ENCODE measurements around the gene STUM.

DNA sequence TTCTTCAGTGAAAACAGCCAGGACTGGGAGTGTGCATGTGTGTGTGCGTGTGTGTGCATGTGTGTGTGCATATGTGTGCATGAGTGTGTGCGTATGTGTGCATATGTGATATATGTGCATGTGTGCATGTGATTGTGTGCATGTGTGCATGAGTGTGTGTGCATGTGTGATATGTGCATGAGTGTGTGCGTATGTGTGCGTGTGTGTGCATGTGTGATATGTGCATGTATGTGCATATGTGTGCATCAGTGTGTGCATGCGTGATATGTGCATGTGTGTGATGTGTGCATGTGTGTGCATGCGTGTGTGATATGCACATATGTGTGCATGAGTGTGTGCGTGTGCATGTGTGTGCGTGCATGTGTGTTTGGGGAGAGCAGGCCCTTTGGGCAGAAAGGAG is 100.7 kb downstream of the STUM start:
- TF ChIP-seq, protein P1, sequence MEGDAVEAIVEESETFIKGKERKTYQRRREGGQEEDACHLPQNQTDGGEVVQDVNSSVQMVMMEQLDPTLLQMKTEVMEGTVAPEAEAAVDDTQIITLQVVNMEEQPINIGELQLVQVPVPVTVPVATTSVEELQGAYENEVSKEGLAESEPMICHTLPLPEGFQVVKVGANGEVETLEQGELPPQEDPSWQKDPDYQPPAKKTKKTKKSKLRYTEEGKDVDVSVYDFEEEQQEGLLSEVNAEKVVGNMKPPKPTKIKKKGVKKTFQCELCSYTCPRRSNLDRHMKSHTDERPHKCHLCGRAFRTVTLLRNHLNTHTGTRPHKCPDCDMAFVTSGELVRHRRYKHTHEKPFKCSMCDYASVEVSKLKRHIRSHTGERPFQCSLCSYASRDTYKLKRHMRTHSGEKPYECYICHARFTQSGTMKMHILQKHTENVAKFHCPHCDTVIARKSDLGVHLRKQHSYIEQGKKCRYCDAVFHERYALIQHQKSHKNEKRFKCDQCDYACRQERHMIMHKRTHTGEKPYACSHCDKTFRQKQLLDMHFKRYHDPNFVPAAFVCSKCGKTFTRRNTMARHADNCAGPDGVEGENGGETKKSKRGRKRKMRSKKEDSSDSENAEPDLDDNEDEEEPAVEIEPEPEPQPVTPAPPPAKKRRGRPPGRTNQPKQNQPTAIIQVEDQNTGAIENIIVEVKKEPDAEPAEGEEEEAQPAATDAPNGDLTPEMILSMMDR (conservative IDR thresholded peaks at IDR 0.05 in 1 of 2, IDR thresholded peaks at IDR 0.05 in 1 of 2; ENCODE audit: extremely low read depth in 1 of 2, insufficient read depth in 1 of 2, low read depth in 1 of 2, low read length in 2 of 2), result no peak
- TF ChIP-seq EZH2 (IDR thresholded peaks at IDR 0.05; ENCODE audit: borderline replicate concordance, low read length), result no peak
